Measurements from ENCODE around the gene PCBP1.
"Not testable (repeated sequence)": the region's sequence is repeated elsewhere in the genome, so short reads cannot be mapped to it uniquely, and the experiment has no call there.

PCBP1 gene

GRCh38 chr2:70087702-70088597 is 673 bp downstream of the PCBP1 start:
- peak overlapping the region; percentile 94 for H3K27ac Mint-ChIP-seq
- peak overlapping the region; percentile 99 for H3K4me3 Mint-ChIP-seq
- peaks cover 52% of the 10 kb centered on the region for H3K36me3 Mint-ChIP-seq (ENCODE audit: low read depth)
- peaks cover 55% of the 10 kb centered on the region for H3K4me1 Mint-ChIP-seq (ENCODE audit: low read depth)
- H3K27me3 Mint-ChIP-seq (ENCODE audit: low read depth): peaks cover 4% of the 10 kb centered on the region
- peak; percentile 48 for DNase-seq (ENCODE audit: low spot score)
- no peaks in the 10 kb centered on the region for H3K9me3 Mint-ChIP-seq

- peaks cover 46% of the 10 kb centered on the region for H3K36me3 Mint-ChIP-seq (ENCODE audit: low read depth)
- DNase-seq (ENCODE audit: low spot score): no peak
- peak overlapping the region; percentile 94 for H3K27ac Mint-ChIP-seq
- peak overlapping the region; percentile 99 for H3K4me3 Mint-ChIP-seq
- H3K9me3 Mint-ChIP-seq: no peaks in the 10 kb centered on the region
- H3K27me3 Mint-ChIP-seq (ENCODE audit: low read depth): peaks cover 4% of the 10 kb centered on the region
- H3K4me1 Mint-ChIP-seq (ENCODE audit: low read depth): peaks cover 51% of the 10 kb centered on the region
Observed at GRCh38 chr2:70088598-70089219, 1.4 kb downstream of the PCBP1 start.

GRCh38 chr2:70089220-70089982 is 2.1 kb downstream of the PCBP1 start:
- H3K4me3 Mint-ChIP-seq: peak overlapping the region; percentile 99
- H3K4me1 Mint-ChIP-seq (ENCODE audit: low read depth): peaks cover 50% of the 10 kb centered on the region
- no peak for DNase-seq (ENCODE audit: low spot score)
- peaks cover 4% of the 10 kb centered on the region for H3K27me3 Mint-ChIP-seq (ENCODE audit: low read depth)
- no peaks in the 10 kb centered on the region for H3K9me3 Mint-ChIP-seq
- peaks cover 45% of the 10 kb centered on the region for H3K36me3 Mint-ChIP-seq (ENCODE audit: low read depth)
- peak overlapping the region; percentile 94 for H3K27ac Mint-ChIP-seq

- Mint-ChIP-seq H3K9me3 (no peaks in the 10 kb centered on the region), H3K36me3 (ENCODE audit: low read depth) (peaks cover 51% of the 10 kb centered on the region)
- no peak for DNase-seq (ENCODE audit: low spot score)
Observed at GRCh38 chr2:70089983-70090525, 2.8 kb downstream of the PCBP1 start.

GRCh38 chr2:70090706-70091334 is 3.5 kb downstream of the PCBP1 start:
- Mint-ChIP-seq H3K27ac (peak overlapping the region; percentile 94), H3K4me1 (ENCODE audit: low read depth) (peaks cover 52% of the 10 kb centered on the region), H3K9me3 (no peaks in the 10 kb centered on the region), H3K4me3 (peak overlapping the region; percentile 99), H3K36me3 (ENCODE audit: low read depth) (peaks cover 51% of the 10 kb centered on the region), H3K27me3 (ENCODE audit: low read depth) (peaks cover 4% of the 10 kb centered on the region)
- no peak for DNase-seq (ENCODE audit: low spot score)

More at GRCh38 chr2:70089983-70090525, 2.8 kb downstream of the PCBP1 start:
- Mint-ChIP-seq H3K27ac (peak overlapping the region; percentile 94), H3K27me3 (ENCODE audit: low read depth) (peaks cover 4% of the 10 kb centered on the region), H3K4me3 (peak overlapping the region; percentile 99), H3K4me1 (ENCODE audit: low read depth) (peaks cover 53% of the 10 kb centered on the region)

- no peak for DNase-seq (ENCODE audit: low spot score)
- no peaks in the 10 kb centered on the region for H3K9me3 Mint-ChIP-seq
- peaks cover 51% of the 10 kb centered on the region for H3K36me3 Mint-ChIP-seq (ENCODE audit: low read depth)
- H3K27ac Mint-ChIP-seq: peak overlapping the region; percentile 81
- H3K4me1 Mint-ChIP-seq (ENCODE audit: low read depth): peaks cover 48% of the 10 kb centered on the region
- peaks cover 4% of the 10 kb centered on the region for H3K27me3 Mint-ChIP-seq (ENCODE audit: low read depth)
- peak overlapping the region; percentile 57 for H3K4me3 Mint-ChIP-seq
Observed at GRCh38 chr2:70091364-70091763, 4.1 kb downstream of the PCBP1 start.

GRCh38 chr2:70091816-70092215 is 4.5 kb downstream of the PCBP1 start:
- peak overlapping the region; percentile 57 for H3K4me3 Mint-ChIP-seq
- H3K27me3 Mint-ChIP-seq (ENCODE audit: low read depth): peaks cover 4% of the 10 kb centered on the region
- no peak for DNase-seq (ENCODE audit: low spot score)
- no peaks in the 10 kb centered on the region for H3K9me3 Mint-ChIP-seq
- peaks cover 51% of the 10 kb centered on the region for H3K36me3 Mint-ChIP-seq (ENCODE audit: low read depth)
- peaks cover 48% of the 10 kb centered on the region for H3K4me1 Mint-ChIP-seq (ENCODE audit: low read depth)
- peak overlapping the region; percentile 81 for H3K27ac Mint-ChIP-seq

GRCh38 chr2:70092576-70093243 is 5.4 kb downstream of the PCBP1 start:
- DNase-seq (ENCODE audit: low spot score); H3K27me3 Mint-ChIP-seq (ENCODE audit: low read depth); H3K9me3 Mint-ChIP-seq: not testable (repeated sequence)
- peak overlapping the region; percentile 2 for H3K4me3 Mint-ChIP-seq
- peak overlapping the region; percentile 56 for H3K27ac Mint-ChIP-seq
- peaks cover 48% of the 10 kb centered on the region for H3K36me3 Mint-ChIP-seq (ENCODE audit: low read depth)
- H3K4me1 Mint-ChIP-seq (ENCODE audit: low read depth): peaks cover 46% of the 10 kb centered on the region

GRCh38 chr2:70094171-70094977 is 7.1 kb downstream of the PCBP1 start:
- H3K4me3 Mint-ChIP-seq: peak overlapping the region; percentile 80
- peaks cover 32% of the 10 kb centered on the region for H3K36me3 Mint-ChIP-seq (ENCODE audit: low read depth)
- no peak for DNase-seq (ENCODE audit: low spot score)
- no peaks in the 10 kb centered on the region for H3K27me3 Mint-ChIP-seq (ENCODE audit: low read depth)
- H3K27ac Mint-ChIP-seq: peak overlapping the region; percentile 92
- no peaks in the 10 kb centered on the region for H3K9me3 Mint-ChIP-seq
- peaks cover 47% of the 10 kb centered on the region for H3K4me1 Mint-ChIP-seq (ENCODE audit: low read depth)

- H3K9me3 Mint-ChIP-seq: no peaks in the 10 kb centered on the region
- H3K4me1 Mint-ChIP-seq (ENCODE audit: low read depth): peaks cover 44% of the 10 kb centered on the region
- H3K4me3 Mint-ChIP-seq: peak overlapping the region; percentile 80
- H3K27ac Mint-ChIP-seq: peak overlapping the region; percentile 92
- H3K27me3 Mint-ChIP-seq (ENCODE audit: low read depth): no peaks in the 10 kb centered on the region
- peaks cover 24% of the 10 kb centered on the region for H3K36me3 Mint-ChIP-seq (ENCODE audit: low read depth)
- DNase-seq (ENCODE audit: low spot score): peak; percentile 40
Observed at GRCh38 chr2:70094978-70095719, 7.9 kb downstream of the PCBP1 start.

GRCh38 chr2:70095720-70096670 is 8.7 kb downstream of the PCBP1 start:
- Mint-ChIP-seq H3K4me3 (peak overlapping the region; percentile 80), H3K4me1 (ENCODE audit: low read depth) (peaks cover 37% of the 10 kb centered on the region), H3K9me3 (no peaks in the 10 kb centered on the region), H3K27me3 (ENCODE audit: low read depth) (no peaks in the 10 kb centered on the region), H3K36me3 (ENCODE audit: low read depth) (peaks cover 17% of the 10 kb centered on the region), H3K27ac (peak overlapping the region; percentile 92)
- no peak for DNase-seq (ENCODE audit: low spot score)

Measured in T-helper 2 cell treated with Interferon-gamma antibody and Interleukin-4, amounts not matched to agents 5 μg/mL and 100 μg/mL, for 36 hours (primary cell).